ENCODE results near the gene RAB28. TPM values are rescaled to one million over a fixed set of nuclear protein-coding genes. Genes with fewer than 3 reads are reported as not detected.
A peak's percentile ranks its signal among the peaks of the same experiment; 100 is the strongest.

Gene RAB28
- polyA plus RNA-seq, 1 of the 3 experiments (the other 2 are of a cell fraction), result 10.5 TPM

DNA sequence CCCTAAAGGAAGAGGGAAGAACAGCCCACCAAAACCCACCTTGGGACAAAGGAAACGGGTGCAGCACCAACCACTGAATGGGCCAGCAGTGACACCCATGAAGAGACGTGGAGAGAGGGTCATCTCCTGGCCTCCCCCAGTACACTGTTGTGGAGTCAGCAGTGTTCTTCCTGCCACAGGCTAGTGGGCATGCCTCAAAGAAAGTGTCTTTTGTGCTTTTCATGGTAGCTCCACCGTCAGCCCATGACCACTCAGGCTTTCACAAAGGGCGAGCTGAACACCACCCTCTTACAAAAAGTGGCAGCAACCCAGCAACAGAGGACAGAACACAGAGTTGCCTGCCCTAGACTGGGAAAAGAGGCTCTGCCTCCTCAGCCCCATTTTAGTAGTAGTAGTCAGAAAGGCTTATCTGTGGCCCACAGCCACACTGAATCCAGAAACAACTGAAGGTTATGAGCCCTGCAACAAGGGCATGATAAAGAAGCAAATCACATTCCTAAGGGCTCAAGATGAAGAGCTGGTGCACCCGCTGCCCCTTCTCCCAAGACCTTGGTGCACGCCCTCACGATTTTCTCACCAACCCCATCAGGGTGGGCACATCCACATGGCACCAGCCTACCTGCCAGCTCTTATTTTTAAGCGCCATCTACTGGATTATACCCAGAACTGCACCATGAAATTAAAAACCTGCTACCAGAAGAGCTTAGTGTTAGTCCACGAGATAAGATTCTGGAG lies 53.1 kb downstream of the RAB28 start:
- H3K9me2 ChIP-seq, result no peaks in the 10 kb centered on the region
- ChIA-PET POLR2A (no interaction called here), CTCF (interaction anchor here (0.9 to 1.6 kb wide), 3 partner anchors 11 to 578 kb away, joined by 3 to 6 read pairs (median 4); no protein-coding TSS in a partner anchor)
- TF ChIP-seq TAF1 (IDR thresholded peaks at IDR 0.05; ENCODE audit: borderline replicate concordance, low read depth, low read length) (no peak), JUND (IDR thresholded peaks at IDR 0.05) (no peak), ELF1 (IDR thresholded peaks at IDR 0.05) (no peak), YY1 (IDR thresholded peaks at IDR 0.05; ENCODE audit: low read depth) (no peak)
- TF ChIP-seq, protein P1, sequence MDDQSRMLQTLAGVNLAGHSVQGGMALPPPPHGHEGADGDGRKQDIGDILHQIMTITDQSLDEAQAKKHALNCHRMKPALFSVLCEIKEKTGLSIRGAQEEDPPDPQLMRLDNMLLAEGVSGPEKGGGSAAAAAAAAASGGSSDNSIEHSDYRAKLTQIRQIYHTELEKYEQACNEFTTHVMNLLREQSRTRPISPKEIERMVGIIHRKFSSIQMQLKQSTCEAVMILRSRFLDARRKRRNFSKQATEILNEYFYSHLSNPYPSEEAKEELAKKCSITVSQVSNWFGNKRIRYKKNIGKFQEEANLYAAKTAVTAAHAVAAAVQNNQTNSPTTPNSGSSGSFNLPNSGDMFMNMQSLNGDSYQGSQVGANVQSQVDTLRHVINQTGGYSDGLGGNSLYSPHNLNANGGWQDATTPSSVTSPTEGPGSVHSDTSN (IDR thresholded peaks at IDR 0.05), result no peak
- TF ChIP-seq, protein P2, sequence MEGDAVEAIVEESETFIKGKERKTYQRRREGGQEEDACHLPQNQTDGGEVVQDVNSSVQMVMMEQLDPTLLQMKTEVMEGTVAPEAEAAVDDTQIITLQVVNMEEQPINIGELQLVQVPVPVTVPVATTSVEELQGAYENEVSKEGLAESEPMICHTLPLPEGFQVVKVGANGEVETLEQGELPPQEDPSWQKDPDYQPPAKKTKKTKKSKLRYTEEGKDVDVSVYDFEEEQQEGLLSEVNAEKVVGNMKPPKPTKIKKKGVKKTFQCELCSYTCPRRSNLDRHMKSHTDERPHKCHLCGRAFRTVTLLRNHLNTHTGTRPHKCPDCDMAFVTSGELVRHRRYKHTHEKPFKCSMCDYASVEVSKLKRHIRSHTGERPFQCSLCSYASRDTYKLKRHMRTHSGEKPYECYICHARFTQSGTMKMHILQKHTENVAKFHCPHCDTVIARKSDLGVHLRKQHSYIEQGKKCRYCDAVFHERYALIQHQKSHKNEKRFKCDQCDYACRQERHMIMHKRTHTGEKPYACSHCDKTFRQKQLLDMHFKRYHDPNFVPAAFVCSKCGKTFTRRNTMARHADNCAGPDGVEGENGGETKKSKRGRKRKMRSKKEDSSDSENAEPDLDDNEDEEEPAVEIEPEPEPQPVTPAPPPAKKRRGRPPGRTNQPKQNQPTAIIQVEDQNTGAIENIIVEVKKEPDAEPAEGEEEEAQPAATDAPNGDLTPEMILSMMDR (IDR thresholded peaks at IDR 0.05), result 0 out of 2 replicates have a peak, but pooled peaks have one; percentile 25
- H3K27me3 ChIP-seq (ENCODE audit: insufficient read depth), result no peaks in the 10 kb centered on the region
- H3K27ac ChIP-seq (ENCODE audit: low read depth in 2 of 2, low read length in 1 of 2), result no peak overlapping the region
- WGBS (ENCODE audit: low lambda C conversion rate), result 88% methylated on average over 8 of the region's 9 CpGs
- peaks cover 0 to 2% of the 10 kb centered on the region in 2 experiments; a peak in 1 of 4 replicates for H3K4me1 ChIP-seq (ENCODE audit: control insufficient read depth in 1 of 2, insufficient read depth in 2 of 2, low read depth in 1 of 2, low read length in 1 of 2)
- no peak overlapping the region for H3K4me2 ChIP-seq
- H4K20me1 ChIP-seq (ENCODE audit: insufficient read depth), result 0 out of 2 replicates have a peak, but pooled peaks cover 5% of the 10 kb centered on the region
- no peaks in the 10 kb centered on the region for H3K36me3 ChIP-seq (replicated peaks in 1 of 2; ENCODE audit: control insufficient read depth in 1 of 2, insufficient read depth in 2 of 2, low read length in 1 of 2)
- peaks cover 44% of the 10 kb centered on the region; the same call in 1 of the 2 replicates for H3K79me2 ChIP-seq (ENCODE audit: insufficient read depth)
- H3F3A ChIP-seq (replicated peaks; ENCODE audit: insufficient read depth), result no peaks in the 10 kb centered on the region
- no peak overlapping the region for H3K9ac ChIP-seq
- H2AFZ ChIP-seq (ENCODE audit: low read depth), result no peak overlapping the region
- no peak for DNase-seq
- no peaks in the 10 kb centered on the region for H3K9me3 ChIP-seq
- H3K4me3 ChIP-seq (ENCODE audit: low read depth in 2 of 2, low read length in 1 of 2), result no peak overlapping the region; a peak in 1 of 4 replicates

DNA sequence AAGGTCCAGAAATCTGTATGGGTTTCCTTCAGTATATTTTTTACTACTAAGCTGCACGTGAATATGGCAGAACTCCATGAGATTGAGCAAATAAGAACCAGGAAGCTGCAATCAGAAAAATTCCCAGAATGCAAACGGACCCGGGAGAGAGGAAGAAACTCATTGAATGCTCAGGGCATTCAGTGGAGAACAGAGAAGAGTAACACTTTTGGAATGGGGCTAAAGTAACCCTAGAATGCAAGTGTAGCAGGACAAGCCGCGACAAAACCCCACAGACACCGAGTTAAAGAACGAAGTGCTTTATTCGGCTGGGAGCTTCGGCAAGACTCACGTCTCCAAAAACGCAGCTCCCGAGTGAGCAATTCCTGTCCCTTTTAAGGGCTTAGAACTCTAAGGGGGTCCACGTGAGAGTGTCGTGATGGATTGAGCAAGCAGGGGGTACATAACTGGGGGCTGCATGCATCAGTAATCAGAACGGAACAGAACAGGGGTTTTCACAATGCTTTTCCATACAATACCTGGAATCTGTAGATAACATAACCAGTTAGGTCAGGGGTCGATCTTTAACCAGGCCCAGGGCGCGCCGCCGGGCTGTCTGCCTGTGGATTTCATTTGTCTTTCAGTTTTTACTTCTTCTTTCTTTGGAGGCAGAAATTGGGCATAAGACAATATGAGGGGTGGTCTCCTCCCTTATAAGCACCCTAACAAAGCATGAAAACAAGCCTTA lies 56.4 kb downstream of the RAB28 start:
- no peak overlapping the region for H3K4me3 ChIP-seq (ENCODE audit: low read depth in 2 of 2, low read length in 1 of 2)
- CTCF ChIA-PET, result interaction anchor here (0.6 kb wide), 1 partner anchor 114 kb away, joined by 4 read pairs; no protein-coding TSS in a partner anchor

More for the DNA sequence above, 56.4 kb downstream of the RAB28 start:
- Histone ChIP-seq H3K9ac (no peak overlapping the region), H4K20me1 (ENCODE audit: insufficient read depth) (0 out of 2 replicates have a peak, but pooled peaks cover 5% of the 10 kb centered on the region), H3K79me2 (ENCODE audit: insufficient read depth) (peaks cover 11% of the 10 kb centered on the region; the same call in 1 of the 2 replicates), H3K9me2 (no peaks in the 10 kb centered on the region), H3K9me3 (no peaks in the 10 kb centered on the region), H3K36me3 (replicated peaks in 1 of 2; ENCODE audit: control insufficient read depth in 1 of 2, insufficient read depth in 2 of 2, low read length in 1 of 2) (peaks cover 2 to 10% of the 10 kb centered on the region in 2 experiments), H3K27ac (ENCODE audit: low read depth in 2 of 2, low read length in 1 of 2) (no peak overlapping the region), H2AFZ (ENCODE audit: low read depth) (no peak overlapping the region), H3K4me2 (no peak overlapping the region), H3F3A (replicated peaks; ENCODE audit: insufficient read depth) (no peaks in the 10 kb centered on the region), H3K4me1 (ENCODE audit: control insufficient read depth in 1 of 2, insufficient read depth in 2 of 2, low read depth in 1 of 2, low read length in 1 of 2) (0 out of 4 replicates have a peak, but pooled peaks cover 0 to 2% of the 10 kb centered on the region in 2 experiments), H3K27me3 (ENCODE audit: insufficient read depth) (no peaks in the 10 kb centered on the region)
- POLR2A ChIA-PET, result no interaction called here
- DNase-seq, result no peak
- no peak for TF ChIP-seq RXRA (IDR thresholded peaks at IDR 0.05; ENCODE audit: borderline replicate concordance, low read depth)
- TF ChIP-seq RAD21 (IDR thresholded peaks at IDR 0.05; ENCODE audit: low read length), result no peak
- WGBS (ENCODE audit: low lambda C conversion rate), result 95% methylated on average over 18 of the region's 20 CpGs

Measured in SK-N-SH (cell line).